Astrocyte of the cerebellum (primary cell): Measurements from ENCODE around the gene SELP.

Experiments used
- DNase-seq: peaks from one replicate; pipeline ENCODE4 v3.0.0-alpha.2; 2011; ENCODE audit warnings: low read depth
- H3K4me3 ChIP-seq: 2 replicates; pipeline ENCODE4 v1.5.1; 2011; ENCODE audit warnings: mild to moderate bottlenecking, low read depth, low read length, moderate library complexity
- in situ Hi-C: cut with HindIII; loops from 2 replicates; pipeline ENCODE4 v1.10.0; 2017; ENCODE audit warnings: low sequenced_read_pairs
- TF ChIP-seq, protein P1 (sequence below): IDR thresholded peaks from 2 replicates; pipeline ENCODE4 v1.5.1; 2012; ENCODE audit warnings: low read length, low read depth, moderate library complexity, mild to moderate bottlenecking; ENCODE audit errors: missing control alignments

Gene SELP

DNA sequence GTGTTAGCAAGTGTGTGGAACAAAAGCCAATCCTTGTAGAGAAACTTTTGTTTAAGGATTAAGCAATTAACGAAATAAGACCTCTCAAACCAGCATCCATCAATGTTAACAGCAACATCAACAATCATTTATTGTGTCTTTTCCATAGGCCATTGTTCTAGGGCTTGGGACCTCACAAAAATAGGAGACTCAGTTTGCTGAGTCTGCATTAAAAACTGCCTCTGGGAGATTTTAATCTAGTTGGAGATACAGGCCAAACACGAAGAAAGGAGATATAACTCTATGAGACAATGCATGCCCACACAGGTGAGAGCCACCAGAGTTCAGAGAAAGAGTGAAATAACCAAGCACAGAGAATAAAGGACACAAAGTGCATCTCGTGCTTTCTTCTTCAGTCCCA lies 14.4 kb upstream of the SELP start:
- DNase-seq, result no peak
- no peak overlapping the region for H3K4me3 ChIP-seq
- TF ChIP-seq, protein P1, sequence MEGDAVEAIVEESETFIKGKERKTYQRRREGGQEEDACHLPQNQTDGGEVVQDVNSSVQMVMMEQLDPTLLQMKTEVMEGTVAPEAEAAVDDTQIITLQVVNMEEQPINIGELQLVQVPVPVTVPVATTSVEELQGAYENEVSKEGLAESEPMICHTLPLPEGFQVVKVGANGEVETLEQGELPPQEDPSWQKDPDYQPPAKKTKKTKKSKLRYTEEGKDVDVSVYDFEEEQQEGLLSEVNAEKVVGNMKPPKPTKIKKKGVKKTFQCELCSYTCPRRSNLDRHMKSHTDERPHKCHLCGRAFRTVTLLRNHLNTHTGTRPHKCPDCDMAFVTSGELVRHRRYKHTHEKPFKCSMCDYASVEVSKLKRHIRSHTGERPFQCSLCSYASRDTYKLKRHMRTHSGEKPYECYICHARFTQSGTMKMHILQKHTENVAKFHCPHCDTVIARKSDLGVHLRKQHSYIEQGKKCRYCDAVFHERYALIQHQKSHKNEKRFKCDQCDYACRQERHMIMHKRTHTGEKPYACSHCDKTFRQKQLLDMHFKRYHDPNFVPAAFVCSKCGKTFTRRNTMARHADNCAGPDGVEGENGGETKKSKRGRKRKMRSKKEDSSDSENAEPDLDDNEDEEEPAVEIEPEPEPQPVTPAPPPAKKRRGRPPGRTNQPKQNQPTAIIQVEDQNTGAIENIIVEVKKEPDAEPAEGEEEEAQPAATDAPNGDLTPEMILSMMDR, result no peak
- in situ Hi-C loops, result no loop called here

DNA sequence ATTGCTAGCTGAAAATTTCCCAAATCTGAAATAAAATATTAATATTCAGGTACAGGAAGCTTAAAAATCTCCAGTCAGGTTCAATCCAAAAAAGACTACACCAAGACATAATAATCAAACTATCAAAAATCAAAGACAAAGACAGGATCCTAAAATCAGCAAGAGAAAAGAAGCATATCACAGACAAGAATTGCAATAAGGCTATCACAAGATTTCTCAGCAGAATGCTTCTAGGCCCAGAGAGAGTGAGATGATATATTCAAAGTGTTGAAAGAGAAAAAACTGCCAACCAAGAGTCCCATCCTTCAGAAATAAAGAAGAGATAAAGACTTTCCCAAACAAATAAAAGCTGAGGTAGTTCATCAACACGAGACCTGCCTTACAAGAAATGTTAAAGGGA lies 5.0 kb upstream of the SELP start:
- TF ChIP-seq, protein P1, result no peak

GRCh38 chr1:169634145-169634544 lies 4.2 kb upstream of the SELP start:
- TF ChIP-seq, protein P1, result no peak
- no peak for DNase-seq
- in situ Hi-C loops, result no loop called here

More for the DNA sequence above, 5.0 kb upstream of the SELP start:
- DNase-seq, result no peak
- no peak overlapping the region for H3K4me3 ChIP-seq
- in situ Hi-C loops, result no loop called here

DNA sequence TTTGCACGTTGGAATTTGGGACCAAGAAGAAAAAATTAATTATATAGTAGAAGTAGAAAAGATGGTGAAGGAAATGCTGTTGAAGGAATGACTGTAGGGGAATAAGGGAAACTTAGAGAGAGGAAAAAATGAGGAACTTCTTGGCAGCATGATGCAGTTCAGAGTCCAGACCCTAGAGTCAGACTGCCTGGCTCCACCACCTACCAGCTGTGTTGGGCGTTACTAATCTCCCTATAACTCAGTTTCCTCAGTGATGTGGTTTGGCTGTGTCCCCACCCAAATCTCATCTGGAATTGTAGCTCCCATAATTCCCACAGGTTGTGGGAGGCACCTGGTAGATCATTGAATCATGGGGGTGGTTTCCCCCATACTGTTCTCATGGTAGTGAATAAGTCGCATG lies 1.3 kb upstream of the SELP start:
- no peak for DNase-seq
- in situ Hi-C loops, result no loop called here
- no peak overlapping the region for H3K4me3 ChIP-seq
- TF ChIP-seq, protein P1, result no peak

More at GRCh38 chr1:169634145-169634544, 4.2 kb upstream of the SELP start:
- H3K4me3 ChIP-seq, result no peak overlapping the region

- TF ChIP-seq, protein P1, result no peak
- DNase-seq, result no peak
- in situ Hi-C loops, result no loop called here
- no peak overlapping the region for H3K4me3 ChIP-seq
These were observed 5.0 kb downstream of the SELP start for GRCh38 chr1:169624912-169625311.

DNA sequence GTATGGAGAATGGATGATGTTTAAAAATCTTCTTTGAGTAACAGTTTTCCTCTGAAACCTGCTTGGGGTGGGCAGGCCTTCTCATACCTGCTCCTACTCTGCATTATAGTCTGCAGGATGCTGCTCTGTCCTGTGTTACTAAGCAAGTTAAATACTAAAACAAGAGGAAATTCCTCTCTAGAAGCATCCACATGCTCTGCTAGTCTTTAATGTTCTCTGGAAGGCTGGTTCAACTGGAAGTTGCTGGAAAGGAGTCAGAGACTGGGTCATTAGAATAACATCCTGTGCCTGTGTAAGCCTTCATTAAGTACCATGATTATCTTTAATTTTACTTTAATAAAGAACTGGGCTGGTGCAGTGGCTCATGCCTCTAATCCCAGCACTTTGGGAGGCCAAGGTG lies 5.8 kb downstream of the SELP start:
- DNase-seq, result no peak
- in situ Hi-C loops, result no loop called here
- no peak overlapping the region for H3K4me3 ChIP-seq
- TF ChIP-seq, protein P1, result no peak
